Bronchial epithelial cell (primary cell): ENCODE measurements around the gene DRAP1. TPM values are rescaled to one million over a fixed set of nuclear protein-coding genes. Genes with fewer than 3 reads are reported as not detected.
A peak's percentile ranks its signal among the peaks of the same experiment; 100 is the strongest.

Experiments
- DNase-seq: peaks from one replicate; pipeline ENCODE4 v3.0.0-alpha.2; 2010; ENCODE audit warnings: low read depth
- FAIRE-seq: peaks from 2 replicates; lab custom pipeline; 2011; peaks lifted over from hg19 to GRCh38; lab: Jason Lieb, UNC
- H3K27me3 ChIP-seq: 2 replicates; pipeline ENCODE4 v1.5.1; 2011; ENCODE audit warnings: low read length; ENCODE audit not compliant: control insufficient read depth, insufficient read depth
- H3K36me3 ChIP-seq: 2 replicates; pipeline ENCODE4 v1.5.1; 2011; ENCODE audit warnings: low read length; ENCODE audit not compliant: control insufficient read depth, insufficient read depth
- H3K4me3 ChIP-seq: 2 replicates; pipeline ENCODE4 v1.5.1; 2011; ENCODE audit warnings: mild to moderate bottlenecking, low read depth, low read length, control low read depth
- CTCF ChIP-seq: IDR thresholded peaks from 2 replicates; pipeline ENCODE4 v1.5.1; 2011; ENCODE audit warnings: mild to moderate bottlenecking, moderate library complexity, low read length, control low read depth, inconsistent platforms; ENCODE audit not compliant: insufficient read depth, severe bottlenecking
- total RNA-seq: library from RNA; depleted of rRNA; stranded (reverse); fragments of >200 nt; gene quantifications from 2 replicates; pipeline ENCODE4 v1.2.1, GENCODE V29; 2014

The DRAP1 gene
- total RNA-seq, 1 donor from 2014 or later: 176 TPM

- no peak for DNase-seq
- no peak for TF ChIP-seq CTCF
- no peaks in the 10 kb centered on the region for H3K27me3 ChIP-seq
- no peaks in the 10 kb centered on the region for H3K36me3 ChIP-seq
- FAIRE-seq: no peak
- peak within 1 kb of the TSS; percentile 65 for H3K4me3 ChIP-seq
Observed at GRCh38 chr11:65872586-65873317, 46.5 kb upstream of the DRAP1 start, which contains the start of gene EFEMP2. Gene EFEMP2, minus strand, starts transcription at chr11:65872800. Its CDS starts 446 bp downstream, at chr11:65872354.

- Histone ChIP-seq H3K36me3 (no peaks in the 10 kb centered on the region), H3K4me3 (peak overlapping the region; percentile 65), H3K27me3 (no peaks in the 10 kb centered on the region)
- peak; percentile 78 for DNase-seq
- no peak for FAIRE-seq
- no peak for TF ChIP-seq CTCF
Observed at GRCh38 chr11:65873318-65874156, 45.7 kb upstream of the DRAP1 start.

GRCh38 chr11:65879617-65880016, 39.6 kb upstream of the DRAP1 start, which contains the start of gene CTSW:
Gene CTSW, plus strand, starts transcription at chr11:65879837. Its CDS starts 18 bp downstream, at chr11:65879855.
- DNase-seq (no peak), FAIRE-seq (no peak)
- H3K4me3 ChIP-seq: no peak within 1 kb of the TSS
- no peak for TF ChIP-seq CTCF
- no peaks in the 10 kb centered on the region for H3K27me3 ChIP-seq
- H3K36me3 ChIP-seq: peaks cover 16% of the 10 kb centered on the region

- no peak for TF ChIP-seq CTCF
- FAIRE-seq (no peak), DNase-seq (no peak)
- Histone ChIP-seq H3K4me3 (no peak overlapping the region), H3K36me3 (peaks cover 19% of the 10 kb centered on the region), H3K27me3 (no peaks in the 10 kb centered on the region)
Observed at GRCh38 chr11:65880027-65880426, 39.2 kb upstream of the DRAP1 start.

- TF ChIP-seq CTCF: no peak
- Histone ChIP-seq H3K27me3 (no peaks in the 10 kb centered on the region), H3K4me3 (no peak overlapping the region), H3K36me3 (peaks cover 21% of the 10 kb centered on the region)
- FAIRE-seq: no peak
- DNase-seq: no peak
Observed at GRCh38 chr11:65880844-65881421, 38.3 kb upstream of the DRAP1 start.
